MV-4-11 (cell line): ENCODE data around the gene GYG1.
"Not testable (repeated sequence)": the region's sequence is repeated elsewhere in the genome, so short reads cannot be mapped to it uniquely, and the experiment has no call there.

ENCODE experiments used
- DNase-seq: peaks from one replicate; lab custom pipeline; 2025; lab: John Stamatoyannopoulos, UW

Gene GYG1

DNA sequence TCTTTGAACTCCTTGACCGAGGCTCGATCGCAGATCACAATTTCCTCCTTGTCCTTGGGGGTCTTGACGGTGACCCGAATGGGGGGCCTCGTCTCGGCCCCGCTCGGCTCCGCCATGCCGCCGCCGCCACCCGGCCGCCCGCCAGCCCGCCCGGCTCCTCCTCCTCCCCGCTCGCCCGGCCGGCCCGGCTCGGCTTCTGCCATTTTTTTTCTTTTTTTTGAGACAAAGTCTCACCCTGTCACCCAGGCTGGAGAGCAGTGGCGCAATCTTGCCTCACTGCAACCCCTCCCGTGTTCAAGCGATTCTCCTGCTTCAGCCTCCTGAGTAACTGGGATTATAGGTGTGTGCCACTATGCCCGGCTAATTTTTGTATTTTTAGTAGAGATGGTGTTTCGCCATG, 3.8 kb upstream of the GYG1 start:
- DNase-seq: not testable (repeated sequence)

DNA sequence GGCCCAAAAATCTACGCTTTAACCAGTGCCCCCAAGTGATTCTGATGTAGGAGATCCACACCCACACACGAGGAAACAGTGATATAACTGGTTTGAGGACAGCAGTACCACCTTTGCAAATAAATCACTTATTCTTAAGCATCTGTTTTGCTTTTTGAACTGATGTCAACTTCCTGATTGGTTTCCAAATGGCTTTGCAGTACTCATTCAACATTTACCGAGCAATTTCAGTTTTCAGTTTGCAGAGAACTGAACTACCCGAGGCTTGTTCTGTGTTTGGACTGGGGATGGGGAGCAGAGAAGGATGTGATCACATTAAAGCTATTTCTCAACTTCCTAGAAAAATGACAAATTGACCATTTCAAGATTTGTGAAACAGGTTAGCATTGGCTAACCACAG, 1.1 kb upstream of the GYG1 start:
- peak; percentile 58 for DNase-seq

DNA sequence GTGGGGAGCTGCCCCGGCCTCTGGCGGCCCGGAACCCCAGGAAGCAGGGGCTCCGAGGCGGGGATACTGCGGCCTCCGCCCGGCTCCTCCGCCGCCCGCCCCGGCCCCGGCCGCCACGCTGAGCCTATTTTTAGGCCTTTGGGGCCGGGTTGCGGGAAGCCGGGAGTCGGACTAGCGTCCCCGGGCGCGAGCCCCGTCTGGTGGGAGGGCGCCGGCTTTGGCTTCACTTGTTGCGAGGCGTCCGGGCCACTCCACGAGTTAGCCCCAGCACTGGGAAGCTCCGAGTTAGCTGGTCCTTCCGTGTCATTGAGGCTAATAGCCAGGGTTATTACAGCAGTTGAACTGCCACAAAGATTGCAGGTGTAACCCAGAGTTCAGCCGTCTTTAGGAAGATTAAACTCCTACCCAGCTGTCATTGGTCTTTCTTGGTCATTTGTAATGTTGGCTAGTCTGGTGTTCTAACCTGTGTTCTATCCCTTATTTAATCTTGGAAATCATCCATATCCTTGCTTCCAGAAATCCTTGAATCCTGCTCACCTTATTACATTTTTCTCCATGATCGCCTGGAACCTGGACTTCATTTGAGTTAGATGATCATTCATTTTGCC, 791 bp downstream of the GYG1 start:
- no peak for DNase-seq

DNA sequence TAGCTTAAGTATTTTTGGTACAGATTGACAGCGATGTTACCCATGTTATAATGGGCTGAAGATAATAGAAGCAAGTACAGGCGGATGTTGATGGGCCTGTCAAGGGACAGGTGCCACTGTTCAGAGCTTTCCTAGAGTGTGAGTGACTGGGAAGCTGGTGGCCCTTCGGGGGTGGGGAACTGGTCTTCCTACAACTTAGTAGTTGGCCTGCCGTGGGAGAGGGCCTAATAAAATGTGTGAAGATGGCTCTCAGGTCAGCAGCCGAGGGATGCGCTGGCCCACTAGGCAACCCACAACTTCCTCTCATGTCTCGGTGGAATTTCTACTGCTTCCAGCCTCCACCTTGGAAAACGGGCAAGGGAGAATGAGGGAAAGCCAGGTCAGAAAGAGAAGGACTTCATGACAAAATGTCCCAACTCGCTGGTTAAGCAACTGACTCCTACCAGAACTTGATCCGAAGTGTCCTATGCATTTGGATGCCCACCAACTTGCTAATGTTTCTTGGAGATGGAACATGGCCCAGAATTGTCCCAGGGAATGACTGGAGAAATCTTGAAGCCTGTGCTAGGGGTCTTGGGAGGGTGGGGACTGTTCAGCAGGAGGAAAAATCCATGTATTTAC, 1.4 kb downstream of the GYG1 start:
- DNase-seq: no peak

DNA sequence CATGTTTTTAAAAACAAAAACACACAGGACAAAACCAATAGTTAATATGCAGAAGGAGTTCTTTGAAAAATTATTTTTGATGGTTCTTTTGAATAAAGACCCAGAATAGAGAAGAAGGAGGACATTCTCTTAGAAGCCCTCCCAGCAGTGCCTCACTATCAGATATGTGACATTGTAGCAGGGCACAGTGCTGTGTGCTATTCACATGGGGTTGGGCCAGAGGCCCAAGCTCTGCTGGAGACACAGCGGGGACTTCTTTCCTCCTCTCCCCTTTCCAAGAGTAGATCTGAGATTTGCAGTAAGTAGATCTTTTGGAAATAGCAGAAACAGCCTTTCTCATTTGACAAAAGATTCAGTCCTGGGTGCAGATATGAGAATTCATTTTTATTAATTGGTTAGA, 6.3 kb downstream of the GYG1 start:
- no peak for DNase-seq

DNA sequence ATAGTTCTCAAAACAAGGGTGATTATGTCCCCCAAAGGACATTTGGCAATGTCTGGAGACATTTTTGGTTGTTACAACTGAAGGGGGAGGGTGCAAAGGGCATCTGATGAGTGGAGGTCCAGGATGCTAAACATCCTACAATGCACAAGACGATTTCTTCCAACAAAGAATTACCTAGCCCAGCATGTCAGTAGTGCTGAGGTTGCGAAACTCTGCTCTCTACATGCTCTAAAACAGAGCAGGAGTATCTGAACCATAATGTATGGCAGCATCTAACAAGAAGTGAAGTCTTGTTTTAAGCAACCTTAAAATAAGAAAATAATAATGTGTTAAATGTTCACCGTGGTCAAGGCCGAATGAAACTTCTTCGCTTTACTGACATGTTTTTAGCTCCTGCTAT, 7.0 kb downstream of the GYG1 start:
- DNase-seq: no peak

DNA sequence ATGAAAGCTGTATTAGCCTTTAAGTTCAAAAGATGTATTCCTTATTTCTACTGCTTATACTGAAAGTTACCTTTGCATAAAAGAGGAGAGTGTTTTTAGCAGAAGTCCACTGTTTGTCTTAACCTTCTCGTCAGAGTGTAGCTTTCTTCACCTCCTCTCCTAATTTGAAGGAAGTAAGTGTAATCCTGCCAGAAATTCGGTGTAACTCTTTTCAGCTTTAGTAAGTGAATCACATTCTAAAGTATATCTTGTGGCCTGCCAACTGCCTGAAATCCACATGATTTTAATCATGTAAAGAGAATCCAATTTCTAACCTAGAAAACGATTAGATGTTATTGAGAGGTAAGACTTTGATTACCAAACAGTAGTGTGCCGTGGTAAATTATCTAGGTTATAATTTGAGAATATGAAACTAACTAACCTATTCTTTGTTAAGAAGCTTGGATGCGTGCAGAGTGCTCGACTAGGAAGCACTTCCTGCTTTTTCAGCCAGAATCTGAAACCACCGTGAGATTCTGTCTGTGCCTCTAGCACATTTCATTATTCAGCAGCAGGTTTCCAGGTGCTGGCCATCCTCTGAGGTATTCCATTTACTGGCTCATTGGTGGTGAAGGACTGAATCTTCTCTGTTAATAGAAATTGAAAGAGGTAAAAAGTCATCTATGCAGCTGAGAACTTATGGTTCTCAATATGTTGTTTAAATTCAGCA, 7.5 kb downstream of the GYG1 start:
- DNase-seq: peak; percentile 29

DNA sequence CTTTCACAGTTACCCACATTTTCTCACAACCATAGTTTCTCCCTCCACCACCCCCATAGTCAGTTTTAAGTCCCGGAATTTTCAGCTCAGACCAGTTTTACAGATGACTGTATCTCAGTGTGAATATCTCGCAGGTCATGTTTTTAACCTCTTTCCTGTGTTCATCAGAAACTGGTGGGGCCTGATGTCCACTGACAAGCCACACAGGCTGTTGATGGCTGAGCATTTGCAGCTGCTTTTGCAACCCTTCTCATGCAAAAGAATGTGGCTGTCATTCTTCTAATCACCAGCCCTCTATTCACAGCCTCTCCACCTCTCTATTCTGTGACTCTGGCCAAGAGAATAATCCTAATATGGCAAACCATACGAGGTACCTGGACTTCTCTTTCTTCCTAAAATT, 8.5 kb downstream of the GYG1 start:
- no peak for DNase-seq

DNA sequence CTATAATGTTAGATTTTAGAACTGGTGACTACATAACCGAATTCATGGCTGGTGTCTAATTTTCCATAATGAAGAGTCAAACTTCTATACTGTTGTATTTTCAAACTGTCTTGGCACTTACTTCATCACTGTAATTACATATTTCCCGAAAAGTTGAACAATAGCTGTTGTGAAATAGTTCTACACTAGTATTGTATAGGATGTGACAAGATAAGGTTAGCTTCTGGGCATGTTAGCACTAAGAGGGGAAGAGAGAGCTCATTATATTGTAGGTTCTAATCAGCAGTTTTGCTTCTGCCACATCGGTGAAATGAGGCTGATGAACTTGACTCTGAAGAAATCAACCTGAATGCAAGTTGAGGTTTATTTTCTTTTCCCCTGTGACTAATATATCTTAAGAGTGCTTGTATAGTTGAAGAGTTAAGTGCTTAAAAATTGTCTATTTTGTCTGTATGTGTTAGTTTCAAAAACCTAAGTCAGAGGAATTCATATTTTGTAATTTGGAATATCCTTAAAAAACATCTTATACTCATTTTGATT, 8.9 kb downstream of the GYG1 start:
- DNase-seq: peak; percentile 80

DNA sequence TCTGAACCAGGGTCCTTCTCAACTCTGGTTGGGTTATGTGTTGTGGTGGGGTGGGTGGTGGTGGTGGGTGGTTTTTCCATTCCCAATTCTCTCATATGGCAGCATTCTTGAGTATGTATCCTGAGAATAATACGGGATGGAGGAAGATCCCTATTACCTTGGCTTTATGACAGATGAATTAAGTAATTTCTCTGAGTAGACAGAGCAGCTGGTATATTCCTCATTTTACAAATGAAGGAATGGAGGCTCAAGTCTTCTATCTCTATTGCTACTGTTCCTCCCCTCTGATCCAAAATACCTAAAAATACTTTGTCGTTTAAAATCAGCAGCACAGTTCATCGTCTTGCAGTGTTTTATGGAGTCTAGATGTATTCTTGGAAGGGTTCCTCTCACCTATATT, 10.4 kb downstream of the GYG1 start:
- no peak for DNase-seq

DNA sequence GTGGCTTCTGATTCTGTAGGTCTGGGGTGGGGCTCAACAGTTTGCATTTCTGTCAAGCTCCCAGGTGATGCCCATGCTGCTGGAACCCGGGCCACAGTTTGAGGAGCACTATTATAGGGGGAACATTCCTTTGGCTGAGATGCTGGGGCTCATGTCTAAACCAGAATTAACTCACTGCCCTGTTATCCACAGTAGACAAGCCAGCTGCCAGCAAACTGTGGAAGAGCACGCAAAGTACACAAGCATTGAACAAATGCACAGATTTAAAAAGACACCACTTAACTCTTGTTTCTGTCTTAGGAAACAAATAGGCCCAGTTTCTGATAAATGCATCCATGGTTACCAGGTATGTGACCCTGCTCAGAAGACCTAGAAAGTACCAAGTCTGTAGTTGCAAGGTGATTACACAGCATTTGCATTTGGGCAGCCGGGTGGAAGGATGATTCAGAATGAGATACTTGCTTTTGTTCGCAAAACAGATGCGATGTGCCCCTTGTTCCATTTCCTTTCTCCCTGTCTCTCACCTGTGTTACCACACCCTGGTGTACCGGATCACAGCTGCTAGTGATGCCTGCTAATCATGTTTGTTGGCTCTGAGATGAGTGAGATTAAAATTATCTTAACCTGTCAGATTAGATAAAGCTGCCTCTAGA, 12.4 kb downstream of the GYG1 start:
- no peak for DNase-seq

DNA sequence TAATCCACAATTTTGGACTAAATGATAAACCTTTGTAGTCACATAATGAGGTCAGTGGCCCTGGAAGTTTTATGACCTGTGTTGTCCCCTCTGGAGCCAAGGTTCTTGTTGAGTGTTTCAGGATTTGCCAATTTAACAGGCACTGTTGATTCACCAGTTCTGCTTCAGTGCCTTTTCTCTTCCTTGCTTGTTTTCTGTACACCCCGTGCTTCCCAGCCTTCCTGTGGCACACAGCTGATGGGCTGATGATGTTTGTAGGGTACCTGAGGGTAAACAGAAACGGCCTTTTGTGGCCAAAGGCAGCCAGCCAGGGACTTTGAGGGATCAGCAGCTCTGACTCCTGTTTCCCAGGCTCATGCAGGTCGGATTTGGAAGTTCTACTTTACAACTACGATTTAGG, 13.3 kb downstream of the GYG1 start:
- no peak for DNase-seq

DNA sequence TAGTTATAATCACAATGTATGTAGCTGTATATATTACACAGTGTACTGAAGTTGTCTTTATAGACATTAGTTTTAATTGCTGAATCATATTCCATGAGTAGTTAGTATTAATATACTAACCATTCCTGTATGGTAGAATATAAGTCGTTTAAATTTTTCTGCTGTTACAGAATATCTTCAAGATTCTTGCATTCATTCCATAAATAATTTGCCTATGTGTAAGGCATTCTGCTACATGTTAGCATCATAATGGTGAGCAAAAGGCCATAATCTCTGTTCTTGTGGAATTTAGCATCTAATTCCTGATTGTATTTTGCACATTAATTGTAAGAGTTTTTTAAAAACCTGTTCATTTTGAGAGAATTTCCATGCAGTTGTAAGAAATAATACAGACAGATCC, 14.1 kb downstream of the GYG1 start:
- no peak for DNase-seq

DNA sequence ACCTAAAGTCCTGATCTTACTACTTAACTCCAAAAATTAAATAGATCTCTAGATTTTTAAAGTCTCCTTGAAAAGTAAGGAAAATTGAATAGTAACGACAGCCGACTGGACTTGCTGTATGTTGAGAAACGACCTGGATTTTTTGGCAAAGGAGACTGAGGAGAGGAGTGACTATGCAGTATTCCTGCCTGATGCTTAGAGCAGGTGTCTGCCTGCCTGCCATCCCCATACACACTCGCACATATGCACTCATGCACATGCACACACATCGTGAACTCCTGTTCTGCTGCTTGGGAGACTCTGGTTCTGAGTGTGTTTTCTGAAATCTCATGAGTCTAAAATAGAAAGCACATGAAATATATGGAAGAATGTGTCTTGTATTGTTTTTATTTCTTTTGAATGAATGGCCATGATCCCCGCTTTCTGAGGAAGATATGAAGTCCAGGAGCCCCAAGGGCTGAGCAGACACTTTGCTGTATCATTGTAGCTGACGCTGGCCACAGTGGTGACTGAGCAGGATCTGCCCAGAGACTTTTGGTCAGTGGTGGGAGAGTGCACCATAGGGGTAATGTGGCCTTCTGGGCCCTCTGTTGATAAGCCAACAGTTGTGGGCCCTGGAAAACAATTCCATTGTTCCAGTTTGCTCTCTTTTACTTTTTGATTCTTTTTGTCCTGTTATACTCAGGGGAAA, 16.4 kb downstream of the GYG1 start:
- no peak for DNase-seq

DNA sequence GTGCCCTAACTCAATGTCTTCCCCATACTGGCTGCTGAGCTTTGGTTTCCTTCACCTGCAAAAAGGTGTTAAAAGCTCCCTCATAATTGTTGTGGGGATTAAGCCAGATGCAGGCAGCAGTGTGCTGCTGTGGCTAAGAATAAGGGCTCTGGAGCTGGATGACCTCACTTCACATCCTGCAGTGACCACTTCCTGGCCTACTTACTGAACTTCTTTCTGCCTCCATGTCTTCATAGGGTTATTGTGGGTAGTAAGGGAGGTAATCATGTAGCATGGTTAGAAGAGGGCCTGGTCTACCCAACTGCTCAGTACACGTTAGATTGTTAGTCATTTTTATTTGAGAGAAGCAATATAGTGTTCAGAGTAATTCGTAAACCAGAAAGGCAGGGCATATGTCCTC, 18.4 kb downstream of the GYG1 start:
- peak; percentile 69 for DNase-seq

DNA sequence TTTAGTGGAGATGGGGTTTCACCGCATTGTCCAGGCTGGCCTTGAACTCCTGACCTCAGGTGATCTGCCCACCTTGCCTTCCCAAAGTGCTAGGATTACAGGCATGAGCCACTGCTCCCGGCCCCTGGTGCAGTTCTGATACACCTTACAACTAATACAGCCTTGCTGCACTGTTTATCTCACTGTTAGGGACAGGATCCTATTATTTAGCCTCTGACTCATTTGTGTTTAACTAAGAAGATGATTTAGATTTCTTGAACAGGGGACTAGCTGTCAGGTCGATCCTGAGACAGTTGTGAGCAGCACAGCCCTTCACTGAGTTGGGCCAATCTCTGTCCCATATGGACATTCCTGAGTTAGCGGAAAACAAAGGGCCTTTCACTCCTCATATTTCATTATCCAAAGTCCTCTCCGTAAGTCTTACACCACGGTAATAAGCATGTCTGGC, 19.2 kb downstream of the GYG1 start:
- DNase-seq: no peak

DNA sequence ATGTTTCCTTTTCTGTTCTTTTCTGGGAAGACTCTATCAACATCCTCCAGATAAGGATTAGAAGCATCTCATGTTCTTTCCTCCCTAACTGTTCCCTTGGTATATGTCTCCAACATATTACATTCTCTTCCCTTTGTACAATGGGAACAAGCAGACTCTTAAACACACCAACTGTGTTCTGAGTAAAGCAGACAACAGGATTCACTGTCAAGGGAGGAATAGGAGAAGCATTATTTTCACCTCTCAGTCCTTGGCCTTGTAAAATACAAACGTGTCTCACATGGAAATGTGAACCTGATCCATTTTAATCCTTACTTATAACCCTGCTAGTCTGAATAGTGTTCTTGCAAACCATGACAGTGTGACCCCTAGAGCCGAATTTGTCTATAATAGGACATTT, 19.6 kb downstream of the GYG1 start:
- no peak for DNase-seq

DNA sequence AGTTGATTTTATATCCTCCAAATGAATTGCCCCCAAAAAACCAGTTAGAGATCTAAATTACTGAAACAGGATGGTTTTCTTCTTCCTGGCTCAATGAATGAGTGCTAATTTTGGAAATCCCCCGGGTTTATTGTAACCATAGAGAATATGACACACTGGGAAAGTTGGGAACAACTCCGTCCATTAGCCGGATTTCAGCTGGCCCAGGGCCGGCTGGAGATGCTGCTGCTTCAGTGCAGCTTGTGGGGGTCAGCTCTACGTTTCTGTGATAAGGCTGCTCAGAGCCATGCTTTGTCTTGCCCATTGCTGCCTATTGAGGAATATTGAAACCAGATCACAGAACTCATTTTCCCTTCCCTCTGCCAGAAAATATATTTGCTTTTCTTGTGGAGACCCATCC, 20.3 kb downstream of the GYG1 start:
- DNase-seq: no peak

DNA sequence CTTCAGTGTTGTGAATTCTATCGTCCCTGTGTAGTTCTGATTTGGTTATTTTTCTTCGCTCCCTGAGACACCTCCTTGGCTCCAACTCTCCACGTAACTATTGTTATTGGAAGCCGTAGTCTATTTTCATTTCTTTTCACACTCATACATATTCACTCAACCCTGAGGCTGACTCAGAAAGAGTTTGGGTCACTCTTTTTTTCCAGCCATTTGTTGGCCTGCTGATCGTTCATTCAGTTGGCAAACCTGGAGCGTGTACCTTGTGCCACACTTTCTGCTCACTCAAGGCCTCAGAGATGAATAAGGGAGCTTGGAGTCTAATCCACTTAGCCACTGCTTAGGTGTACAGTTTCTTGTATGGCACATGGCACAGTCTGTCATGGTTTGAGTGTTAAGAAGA, 22.4 kb downstream of the GYG1 start:
- no peak for DNase-seq

DNA sequence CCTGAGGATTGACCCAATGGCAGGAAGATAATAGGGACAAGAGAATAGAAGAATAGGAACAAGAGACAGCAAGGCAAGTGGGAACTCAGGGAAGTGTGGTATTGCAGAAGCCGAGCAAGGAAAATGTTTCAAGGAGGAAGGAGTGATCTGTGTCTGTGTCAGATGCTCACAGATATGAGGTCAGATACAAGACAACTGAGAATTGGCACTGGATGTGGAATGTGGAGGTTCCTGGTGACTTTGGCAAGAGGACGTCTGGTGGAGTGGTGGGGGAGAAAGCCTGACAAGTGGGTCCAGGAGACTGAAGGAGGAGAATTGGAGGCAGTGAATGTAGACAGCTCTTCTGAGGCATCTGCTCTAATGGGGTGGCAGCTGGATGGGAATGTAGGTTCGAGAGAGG, 24.1 kb downstream of the GYG1 start:
- DNase-seq: no peak

DNA sequence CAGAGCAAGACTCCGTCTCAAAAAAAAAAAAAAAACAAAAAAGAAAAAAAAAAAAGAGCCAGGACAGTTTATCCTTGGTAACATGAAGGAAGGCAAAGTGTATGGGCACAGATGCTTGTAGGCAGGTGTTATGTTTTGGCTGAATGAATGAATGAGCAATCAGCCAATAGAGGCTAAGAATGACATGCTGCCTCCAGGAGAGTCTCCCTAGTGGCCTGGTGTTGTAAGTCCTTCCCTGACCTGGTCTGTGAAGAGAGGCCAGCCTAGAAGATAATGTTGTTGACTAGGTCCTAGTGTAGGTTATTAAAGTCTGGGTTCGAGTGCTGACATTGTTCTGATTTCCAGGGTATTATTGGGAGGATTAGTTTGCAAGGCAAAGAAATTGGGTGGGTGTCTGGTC, 24.9 kb downstream of the GYG1 start:
- no peak for DNase-seq
